ENCODE data around the gene CAPN13.

- TF ChIP-seq, protein P1, sequence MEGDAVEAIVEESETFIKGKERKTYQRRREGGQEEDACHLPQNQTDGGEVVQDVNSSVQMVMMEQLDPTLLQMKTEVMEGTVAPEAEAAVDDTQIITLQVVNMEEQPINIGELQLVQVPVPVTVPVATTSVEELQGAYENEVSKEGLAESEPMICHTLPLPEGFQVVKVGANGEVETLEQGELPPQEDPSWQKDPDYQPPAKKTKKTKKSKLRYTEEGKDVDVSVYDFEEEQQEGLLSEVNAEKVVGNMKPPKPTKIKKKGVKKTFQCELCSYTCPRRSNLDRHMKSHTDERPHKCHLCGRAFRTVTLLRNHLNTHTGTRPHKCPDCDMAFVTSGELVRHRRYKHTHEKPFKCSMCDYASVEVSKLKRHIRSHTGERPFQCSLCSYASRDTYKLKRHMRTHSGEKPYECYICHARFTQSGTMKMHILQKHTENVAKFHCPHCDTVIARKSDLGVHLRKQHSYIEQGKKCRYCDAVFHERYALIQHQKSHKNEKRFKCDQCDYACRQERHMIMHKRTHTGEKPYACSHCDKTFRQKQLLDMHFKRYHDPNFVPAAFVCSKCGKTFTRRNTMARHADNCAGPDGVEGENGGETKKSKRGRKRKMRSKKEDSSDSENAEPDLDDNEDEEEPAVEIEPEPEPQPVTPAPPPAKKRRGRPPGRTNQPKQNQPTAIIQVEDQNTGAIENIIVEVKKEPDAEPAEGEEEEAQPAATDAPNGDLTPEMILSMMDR (IDR thresholded peaks at IDR 0.05; ENCODE audit: low read length) = no peak
- no peak for TF ChIP-seq EZH2 (IDR thresholded peaks at IDR 0.05; ENCODE audit: borderline replicate concordance, low read length)
Observed at GRCh38 chr2:30688956-30689401, 118.3 kb downstream of the CAPN13 start.
